T47D (cell line): Measurements from ENCODE around the gene TRAF7.
A peak's percentile ranks its signal among the peaks of the same experiment; 100 is the strongest.

Experiments
- DNase-seq, 2 experiments: peaks; one replicate each; pipeline versions ENCODE4 v3.0.0 to v3.0.0-alpha.2; 2011 to 2012; ENCODE audit warnings: low read depth in 1 of 2, low spot score in 1 of 2
- JUND ChIP-seq: IDR thresholded peaks from 2 replicates; pipeline ENCODE4 v1.6.1; 2012; ENCODE audit warnings: low read depth
- in situ Hi-C: cut with HindIII; loops from 2 replicates; pipeline ENCODE4 v1.10.0; 2016; ENCODE audit warnings: low sequenced_read_pairs, low pct_unique_long_range_greater_than_20kb

Gene TRAF7

GRCh38 chr16:2160915-2161551 is 5.5 kb downstream of the TRAF7 start:
- in situ Hi-C loops = no loop called here
- no peak for DNase-seq
- TF ChIP-seq JUND = no peak

DNA sequence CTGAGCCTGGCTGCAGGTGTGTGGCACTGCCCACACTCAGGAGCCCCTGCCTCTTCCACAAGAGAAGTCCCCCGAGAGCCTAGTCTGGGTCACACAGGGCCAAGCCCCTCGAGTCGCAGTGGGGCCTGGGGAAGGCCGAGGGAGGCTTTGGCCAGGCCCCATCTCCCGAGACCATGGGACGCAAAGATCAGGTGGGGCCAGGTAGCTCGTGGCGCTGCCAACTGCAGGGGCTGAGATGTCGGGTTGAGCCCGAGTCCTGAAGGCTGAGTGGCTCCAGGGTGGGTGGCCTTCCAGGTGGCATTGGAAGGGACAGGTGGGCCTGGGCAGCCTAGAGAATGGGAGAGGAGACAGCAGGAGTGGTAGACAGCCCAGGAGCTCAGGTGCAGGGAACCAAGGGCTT is 6.3 kb downstream of the TRAF7 start:
- no peak for TF ChIP-seq JUND
- no peak for DNase-seq
- in situ Hi-C loops = no loop called here

GRCh38 chr16:2162676-2163118 is 7.1 kb downstream of the TRAF7 start:
- in situ Hi-C loops = no loop called here
- DNase-seq = no peak

DNA sequence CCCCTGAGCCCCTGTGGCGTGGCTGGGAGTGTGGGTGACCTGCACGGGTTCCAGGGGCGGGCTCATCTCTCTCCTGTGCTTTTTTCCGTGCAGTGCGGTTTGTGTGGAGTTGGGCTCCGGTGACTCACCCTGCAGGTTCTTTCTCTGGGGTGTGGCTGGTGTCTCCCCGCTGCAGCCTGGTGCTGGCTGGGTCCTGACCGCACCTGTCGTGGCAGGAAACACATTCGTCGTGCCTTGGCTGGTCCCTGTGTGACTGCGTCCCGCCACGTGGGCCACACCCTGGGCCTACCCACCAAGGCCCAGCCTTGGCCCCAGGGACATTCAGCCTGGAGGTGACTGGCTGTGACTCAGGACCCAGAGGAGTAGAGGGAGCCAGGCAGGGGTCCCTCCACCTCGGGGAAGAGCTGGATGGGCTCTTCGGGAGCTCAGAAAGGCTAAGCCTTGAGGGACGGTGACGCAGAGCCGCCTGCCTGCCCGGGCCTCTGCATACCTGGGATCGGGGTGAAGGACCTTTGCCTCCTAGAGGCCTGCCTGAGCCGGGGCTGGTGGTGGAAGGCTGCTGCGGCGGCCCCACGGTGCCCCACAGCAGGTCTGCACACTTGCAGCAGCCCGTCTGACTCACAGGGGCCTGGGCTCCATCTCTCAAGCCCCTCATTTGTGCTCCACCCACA is 7.8 kb downstream of the TRAF7 start:
- in situ Hi-C loops = no loop called here
- no peak for DNase-seq
- no peak for TF ChIP-seq JUND

More at GRCh38 chr16:2162676-2163118, 7.1 kb downstream of the TRAF7 start:
- no peak for TF ChIP-seq JUND

DNA sequence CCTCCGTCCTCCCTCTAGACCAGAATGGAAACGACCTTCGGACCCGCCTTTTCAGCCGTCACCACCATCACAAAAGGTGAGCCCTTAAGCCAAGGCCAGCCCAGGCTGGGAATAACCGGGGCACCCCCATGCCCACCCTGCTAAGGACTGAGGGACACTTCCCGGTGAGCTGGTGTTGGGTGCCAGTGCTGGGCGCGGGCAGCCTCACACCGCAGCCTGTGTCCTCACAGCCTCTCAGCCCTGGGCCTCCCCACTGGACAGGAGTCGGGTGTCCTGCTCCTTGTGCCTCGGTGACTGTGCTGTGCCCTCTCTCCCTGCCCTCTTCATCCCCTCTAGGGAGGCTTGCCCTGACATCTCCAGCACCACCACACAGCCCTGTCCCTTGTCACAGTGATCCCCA is 10.3 kb downstream of the TRAF7 start:
- in situ Hi-C loops = no loop called here
- TF ChIP-seq JUND = no peak
- DNase-seq = no peak

- no peak for TF ChIP-seq JUND
- peak in 1 of 2 experiments; percentile 20 for DNase-seq
- in situ Hi-C loops = no loop called here
Measured at GRCh38 chr16:2166263-2167067, 10.9 kb downstream of the TRAF7 start.

DNA sequence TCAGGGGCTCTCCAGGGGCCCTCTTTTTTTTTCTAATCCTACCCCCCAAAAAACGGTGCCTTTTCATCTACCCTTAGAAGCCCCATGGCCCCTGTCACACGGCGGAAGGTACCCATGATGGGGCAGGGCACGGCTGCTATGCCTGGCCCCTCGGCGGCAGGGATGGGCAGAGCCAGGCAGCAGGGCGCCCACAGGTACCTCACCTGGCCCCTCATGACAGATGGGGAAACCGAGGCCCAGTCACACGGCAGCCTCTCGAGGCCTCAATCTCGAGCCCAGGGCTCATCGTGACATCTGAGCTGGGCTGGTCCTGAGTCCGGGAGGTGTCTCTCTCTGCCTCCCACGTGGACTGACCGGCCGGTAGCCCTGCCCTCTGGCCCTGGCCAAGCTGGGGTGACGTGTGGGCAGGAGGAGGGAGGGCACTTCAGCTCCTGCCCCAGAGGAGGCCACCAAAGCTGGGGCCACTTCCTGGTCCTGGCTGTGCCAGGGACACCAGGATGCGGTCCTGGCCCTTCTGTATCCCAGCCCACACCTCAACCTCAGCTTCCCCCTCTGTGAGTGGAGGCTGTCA is 11.6 kb downstream of the TRAF7 start:
- in situ Hi-C loops = no loop called here
- no peak for DNase-seq
- no peak for TF ChIP-seq JUND

DNA sequence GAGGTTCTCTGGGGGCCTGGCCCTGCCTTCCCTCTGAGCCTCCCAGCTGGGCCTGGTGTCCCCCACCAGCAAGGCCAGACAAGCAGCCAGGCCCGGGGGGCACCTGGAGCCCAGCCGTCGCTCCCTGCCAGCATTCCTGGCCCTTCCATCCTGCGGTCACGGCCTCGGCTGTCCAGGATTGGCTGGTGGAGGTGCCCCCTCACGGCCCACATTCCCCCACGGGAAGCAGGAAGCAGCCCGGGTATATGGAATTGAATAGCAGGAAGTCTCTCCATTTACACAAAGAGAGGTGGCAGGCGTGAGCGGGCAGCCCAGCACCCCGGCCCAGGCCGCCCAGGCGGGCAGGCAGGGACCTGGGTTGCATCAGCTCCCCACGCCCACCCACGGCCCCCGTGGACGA is 14.5 kb downstream of the TRAF7 start:
- no peak for DNase-seq
- TF ChIP-seq JUND = no peak
- in situ Hi-C loops = no loop called here

- in situ Hi-C loops = no loop called here
- DNase-seq = no peak
- TF ChIP-seq JUND = no peak
Measured at GRCh38 chr16:2170587-2171435, 15.2 kb downstream of the TRAF7 start.

- no peak for DNase-seq
- in situ Hi-C loops = no loop called here
- TF ChIP-seq JUND = no peak
Measured at GRCh38 chr16:2171601-2172178, 16.1 kb downstream of the TRAF7 start.

GRCh38 chr16:2172688-2173335 is 17.2 kb downstream of the TRAF7 start:
- in situ Hi-C loops = no loop called here
- no peak for DNase-seq
- no peak for TF ChIP-seq JUND
